HUES6 (cell line): Measurements from ENCODE around the gene SHISA4.
"Not testable (repeated sequence)": the region's sequence is repeated elsewhere in the genome, so short reads cannot be mapped to it uniquely, and the experiment has no call there.

Experiments used
- H3K27ac ChIP-seq: 2 replicates; pipeline ENCODE4 v1.7.0; 2013; ENCODE audit warnings: low read depth, mild to moderate bottlenecking, low read length, inconsistent platforms
- H3K27me3 ChIP-seq: 2 replicates; pipeline ENCODE4 v1.6.1; 2013; ENCODE audit warnings: low read length; ENCODE audit not compliant: control insufficient read depth, insufficient read depth
- H3K36me3 ChIP-seq: 2 replicates; pipeline ENCODE4 v1.6.1; 2013; ENCODE audit warnings: low read length; ENCODE audit not compliant: control insufficient read depth, insufficient read depth
- H3K4me1 ChIP-seq: 2 replicates; pipeline ENCODE4 v1.6.1; 2013; ENCODE audit warnings: low read length; ENCODE audit not compliant: control insufficient read depth, insufficient read depth
- H3K4me3 ChIP-seq: 2 replicates; pipeline ENCODE4 v1.5.1; 2013; ENCODE audit warnings: low read depth, low read length
- H3K9ac ChIP-seq: one replicate; pipeline ENCODE4 v1.6.1; 2013; ENCODE audit warnings: mild to moderate bottlenecking, low read length
- H3K9me3 ChIP-seq: 2 replicates; pipeline ENCODE4 v1.6.1; 2013; ENCODE audit warnings: low read depth, low read length; ENCODE audit not compliant: control insufficient read depth, insufficient read depth

The SHISA4 gene, protein sequence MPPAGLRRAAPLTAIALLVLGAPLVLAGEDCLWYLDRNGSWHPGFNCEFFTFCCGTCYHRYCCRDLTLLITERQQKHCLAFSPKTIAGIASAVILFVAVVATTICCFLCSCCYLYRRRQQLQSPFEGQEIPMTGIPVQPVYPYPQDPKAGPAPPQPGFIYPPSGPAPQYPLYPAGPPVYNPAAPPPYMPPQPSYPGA

DNA sequence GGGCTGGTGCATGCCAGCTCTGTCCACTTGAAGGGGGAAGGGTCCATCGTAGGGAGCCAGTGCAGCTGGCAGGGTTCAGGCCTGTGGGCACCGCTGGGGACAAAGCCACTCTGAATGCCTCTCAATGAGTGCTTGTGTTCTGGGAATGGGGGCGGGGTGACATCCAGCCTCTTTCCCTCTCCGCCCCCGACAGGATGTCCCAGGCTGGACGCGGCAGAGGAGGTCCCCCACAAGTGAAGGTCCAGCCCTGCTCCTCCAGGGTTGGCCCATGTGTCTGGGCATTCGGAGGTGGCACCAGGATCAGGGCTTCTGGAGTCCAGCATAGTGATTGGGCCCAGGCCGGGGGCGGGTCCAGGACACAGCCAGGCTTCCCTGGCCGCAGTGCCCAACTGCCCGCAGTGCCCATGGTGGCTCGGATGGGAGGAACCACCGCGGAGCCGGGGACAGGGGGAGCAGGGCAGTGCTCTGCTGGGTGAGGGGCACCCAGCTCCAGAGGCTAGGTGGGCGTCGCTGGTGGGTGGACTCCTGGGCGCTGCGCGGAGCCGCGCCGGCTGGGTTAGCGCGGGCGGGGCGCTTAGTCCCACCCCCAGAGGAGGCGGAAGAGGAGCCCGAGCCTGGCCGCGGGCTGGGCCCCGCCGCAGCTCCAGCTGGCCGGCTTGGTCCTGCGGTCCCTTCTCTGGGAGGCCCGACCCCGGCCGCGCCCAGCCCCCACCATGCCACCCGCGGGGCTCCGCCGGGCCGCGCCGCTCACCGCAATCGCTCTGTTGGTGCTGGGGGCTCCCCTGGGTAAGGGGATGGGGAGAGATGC is at the start of gene SHISA4:
Gene SHISA4 (plus strand): TSS at position 617 of the 808 bp plus-strand sequence. CDS start 97 bp downstream, at position 714.
- H3K9ac ChIP-seq = peak within 1 kb of the TSS; percentile 62
- peaks cover 22% of the 10 kb centered on the region for H3K27me3 ChIP-seq
- H3K4me3 ChIP-seq = peak within 1 kb of the TSS; percentile 82
- H3K4me1 ChIP-seq = peaks cover 20% of the 10 kb centered on the region
- no peaks in the 10 kb centered on the region for H3K9me3 ChIP-seq
- no peak within 1 kb of the TSS for H3K27ac ChIP-seq
- H3K36me3 ChIP-seq = no peaks in the 10 kb centered on the region

DNA sequence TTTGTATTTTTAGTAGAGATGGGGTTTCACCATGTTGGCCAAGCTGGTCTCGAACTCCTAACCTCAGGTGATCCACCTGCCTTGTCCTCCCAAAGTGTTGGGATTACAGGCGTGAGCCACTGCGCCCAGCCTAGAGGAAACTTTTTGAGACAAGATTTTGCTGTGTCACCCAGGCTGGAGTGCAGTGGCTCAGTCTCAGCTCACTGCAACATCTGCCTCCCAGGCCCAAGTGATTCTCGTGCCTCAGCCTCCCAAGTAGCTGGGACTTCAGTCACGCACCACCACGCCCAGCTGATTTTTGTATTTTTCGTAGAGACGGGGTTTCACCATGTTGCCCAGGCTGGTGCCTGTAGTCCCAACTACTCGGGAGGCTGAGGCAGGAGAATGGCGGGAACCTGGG is 49.6 kb upstream of the SHISA4 start:
- H3K36me3 ChIP-seq = peaks cover 30% of the 10 kb centered on the region
- not testable (repeated sequence) for H3K9ac ChIP-seq, H3K27me3 ChIP-seq, H3K9me3 ChIP-seq, H3K4me3 ChIP-seq, H3K27ac ChIP-seq
- H3K4me1 ChIP-seq = peaks cover 19% of the 10 kb centered on the region

DNA sequence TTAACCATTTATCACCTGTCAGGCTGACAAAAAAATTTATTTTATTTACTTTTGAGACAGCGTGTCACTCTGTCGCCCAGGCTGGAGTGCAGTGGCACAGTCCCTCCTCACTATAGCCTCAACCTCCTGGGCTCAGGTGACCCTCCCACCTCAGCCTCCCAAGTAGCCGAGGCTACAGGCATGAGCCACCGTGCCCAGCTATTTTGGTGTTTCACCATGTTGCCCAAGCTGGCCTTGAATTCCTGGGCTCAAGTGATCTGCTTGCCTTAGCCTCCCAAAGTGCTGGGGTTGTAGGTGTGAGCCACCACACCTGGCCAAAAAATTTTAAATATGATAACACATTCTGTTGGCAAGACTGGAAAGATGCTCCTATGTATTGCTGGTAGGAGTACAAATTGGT is 48.6 kb upstream of the SHISA4 start:
- Histone ChIP-seq H3K9ac (no peak overlapping the region), H3K27me3 (no peaks in the 10 kb centered on the region), H3K27ac (no peak overlapping the region), H3K4me1 (peaks cover 19% of the 10 kb centered on the region), H3K4me3 (no peak overlapping the region), H3K9me3 (no peaks in the 10 kb centered on the region), H3K36me3 (peaks cover 26% of the 10 kb centered on the region)

DNA sequence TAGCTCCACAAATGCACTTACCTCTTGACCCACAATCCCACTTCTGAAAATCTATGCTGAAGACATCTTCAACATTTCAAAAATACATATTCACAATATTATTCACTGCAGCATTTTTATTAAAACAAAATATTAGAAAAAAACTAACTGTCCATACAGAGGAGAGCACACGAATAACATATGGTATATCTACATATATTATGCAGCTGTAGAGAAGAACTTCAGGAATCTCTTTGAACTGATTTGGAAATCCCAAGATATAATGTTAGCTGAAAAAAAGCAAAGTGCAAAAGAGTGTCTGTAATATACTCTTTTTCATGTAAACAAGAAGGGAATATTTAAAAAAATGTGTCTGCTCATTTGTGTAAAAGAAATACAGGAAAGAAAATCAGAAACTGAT is 48.2 kb upstream of the SHISA4 start:
- H3K4me1 ChIP-seq = peaks cover 19% of the 10 kb centered on the region
- H3K27me3 ChIP-seq = no peaks in the 10 kb centered on the region
- H3K4me3 ChIP-seq = no peak overlapping the region
- H3K9me3 ChIP-seq = no peaks in the 10 kb centered on the region
- H3K9ac ChIP-seq = no peak overlapping the region
- H3K36me3 ChIP-seq = peaks cover 21% of the 10 kb centered on the region
- no peak overlapping the region for H3K27ac ChIP-seq

DNA sequence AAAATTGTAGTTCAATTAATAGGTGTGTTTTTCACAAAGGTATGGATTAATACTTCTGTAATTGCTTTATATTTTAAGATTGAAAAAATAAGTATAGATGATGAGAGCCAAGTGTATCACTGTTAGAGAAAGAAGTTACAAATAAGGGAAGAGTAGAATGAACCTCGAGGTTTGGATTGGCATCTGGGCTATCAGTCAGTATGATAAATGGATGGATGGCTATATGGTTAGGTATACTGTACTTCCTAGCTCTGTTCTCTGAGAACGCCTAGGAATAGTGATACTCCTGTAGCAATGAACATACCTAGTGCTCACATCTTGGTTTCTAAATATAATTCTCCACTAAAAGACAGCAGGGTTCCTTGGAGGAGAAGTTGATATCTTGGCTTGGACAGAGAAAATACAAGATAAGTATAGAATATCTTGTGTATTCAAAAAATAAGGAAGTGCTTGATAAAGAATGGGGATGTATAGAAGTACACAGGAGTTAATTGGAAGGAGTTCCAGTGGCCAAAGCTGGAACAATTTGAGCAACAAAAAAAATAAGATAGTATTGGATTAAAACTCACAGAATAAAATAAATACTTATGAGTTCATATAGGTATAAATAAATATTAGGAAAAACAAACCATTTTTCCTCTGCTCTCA is 47.3 kb upstream of the SHISA4 start:
- H3K27ac ChIP-seq = no peak overlapping the region
- no peak overlapping the region for H3K4me3 ChIP-seq
- H3K4me1 ChIP-seq = peaks cover 19% of the 10 kb centered on the region
- H3K27me3 ChIP-seq = no peaks in the 10 kb centered on the region
- no peak overlapping the region for H3K9ac ChIP-seq
- no peaks in the 10 kb centered on the region for H3K9me3 ChIP-seq
- H3K36me3 ChIP-seq = peaks cover 20% of the 10 kb centered on the region

DNA sequence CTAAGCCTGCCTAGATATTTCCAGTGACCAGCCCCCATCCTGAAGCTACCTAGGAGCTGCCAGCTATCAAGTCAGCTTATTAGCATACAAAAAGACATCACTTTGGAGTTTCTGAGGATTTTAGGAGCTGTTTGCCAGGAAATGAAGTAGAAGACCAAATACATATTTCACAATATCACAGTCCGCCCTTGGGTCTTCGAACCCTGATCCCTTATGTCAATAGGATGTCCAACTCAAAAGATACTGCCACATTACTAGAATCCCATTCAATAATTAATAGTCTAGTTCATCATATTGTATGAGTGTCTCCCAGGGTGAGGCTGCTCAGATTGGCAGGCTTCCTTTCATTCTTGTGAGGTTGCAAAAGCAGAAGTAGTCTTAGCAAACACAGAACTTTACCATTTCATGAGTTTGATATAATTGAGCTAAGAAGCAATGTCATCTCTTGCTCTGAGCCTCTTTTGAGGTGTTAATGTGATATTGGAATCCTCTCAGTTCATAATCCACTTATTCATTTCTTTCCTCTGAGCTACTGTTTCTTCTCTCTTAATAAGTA is 46.1 kb upstream of the SHISA4 start:
- H3K4me3 ChIP-seq = no peak overlapping the region
- H3K36me3 ChIP-seq = peaks cover 21% of the 10 kb centered on the region
- H3K27ac ChIP-seq = no peak overlapping the region
- peaks cover 19% of the 10 kb centered on the region for H3K4me1 ChIP-seq
- no peak overlapping the region for H3K9ac ChIP-seq
- no peaks in the 10 kb centered on the region for H3K27me3 ChIP-seq
- H3K9me3 ChIP-seq = no peaks in the 10 kb centered on the region

DNA sequence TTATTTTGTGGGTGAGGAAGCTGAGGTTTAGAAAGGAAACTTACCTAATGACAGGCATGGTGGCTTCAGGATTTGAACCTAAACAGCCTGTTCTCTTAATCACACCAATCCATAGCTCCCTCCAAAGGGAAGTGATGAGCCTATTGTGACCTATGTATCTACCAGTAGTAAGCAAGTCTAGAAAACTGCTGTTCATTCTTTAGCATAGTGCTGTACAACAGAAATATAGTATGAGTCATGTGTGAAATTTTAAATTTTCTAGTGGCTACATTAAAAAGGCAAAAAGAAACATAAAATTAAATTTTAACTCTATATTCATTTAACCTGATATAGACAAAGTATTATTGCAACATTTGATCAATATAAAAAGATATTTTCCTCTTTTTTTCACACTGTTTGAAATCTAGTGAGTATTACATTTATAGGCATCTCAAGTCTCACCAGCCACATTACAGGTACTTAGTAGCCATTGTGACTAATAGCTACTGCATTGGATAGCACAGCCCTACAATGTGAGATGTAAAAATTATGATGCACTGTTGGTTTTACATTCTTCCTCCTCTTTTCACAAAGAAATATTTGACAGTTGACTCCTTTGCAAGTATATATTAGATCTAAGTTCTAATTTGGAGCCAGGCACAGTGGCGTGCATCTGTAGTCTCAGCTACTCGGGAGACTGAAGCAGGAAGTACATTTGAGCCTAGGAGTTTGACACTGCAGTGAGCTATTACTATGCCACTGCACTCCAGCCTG is 43.2 kb upstream of the SHISA4 start:
- H3K4me1 ChIP-seq = peaks cover 19% of the 10 kb centered on the region
- H3K36me3 ChIP-seq = peaks cover 38% of the 10 kb centered on the region
- H3K4me3 ChIP-seq = no peak overlapping the region
- H3K27ac ChIP-seq = no peak overlapping the region
- H3K9me3 ChIP-seq = no peaks in the 10 kb centered on the region
- no peaks in the 10 kb centered on the region for H3K27me3 ChIP-seq
- no peak overlapping the region for H3K9ac ChIP-seq

DNA sequence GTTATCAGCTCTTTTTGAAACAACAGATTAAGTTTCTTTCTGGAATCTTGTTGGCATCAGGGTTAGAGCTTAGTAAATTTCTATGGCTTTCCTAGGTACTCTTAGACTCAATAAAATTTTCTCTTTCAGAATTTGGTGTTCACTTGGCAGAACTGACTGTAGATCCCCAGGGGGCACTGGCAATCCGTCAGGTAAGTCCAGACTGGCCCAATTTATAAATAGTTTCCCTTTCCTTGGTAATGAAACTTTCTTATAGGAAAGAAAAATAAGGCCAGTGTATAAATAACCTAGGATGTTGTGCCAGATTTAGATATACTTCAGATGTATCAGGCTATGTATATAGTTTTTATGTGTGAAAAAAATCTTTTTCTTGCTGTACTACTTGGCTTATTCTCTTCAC is 41.5 kb upstream of the SHISA4 start:
- no peak overlapping the region for H3K4me3 ChIP-seq
- no peak overlapping the region for H3K9ac ChIP-seq
- no peaks in the 10 kb centered on the region for H3K27me3 ChIP-seq
- H3K27ac ChIP-seq = no peak overlapping the region
- H3K4me1 ChIP-seq = peaks cover 7% of the 10 kb centered on the region; the same call in 1 of the 2 replicates
- peaks cover 54% of the 10 kb centered on the region for H3K36me3 ChIP-seq
- H3K9me3 ChIP-seq = no peaks in the 10 kb centered on the region

DNA sequence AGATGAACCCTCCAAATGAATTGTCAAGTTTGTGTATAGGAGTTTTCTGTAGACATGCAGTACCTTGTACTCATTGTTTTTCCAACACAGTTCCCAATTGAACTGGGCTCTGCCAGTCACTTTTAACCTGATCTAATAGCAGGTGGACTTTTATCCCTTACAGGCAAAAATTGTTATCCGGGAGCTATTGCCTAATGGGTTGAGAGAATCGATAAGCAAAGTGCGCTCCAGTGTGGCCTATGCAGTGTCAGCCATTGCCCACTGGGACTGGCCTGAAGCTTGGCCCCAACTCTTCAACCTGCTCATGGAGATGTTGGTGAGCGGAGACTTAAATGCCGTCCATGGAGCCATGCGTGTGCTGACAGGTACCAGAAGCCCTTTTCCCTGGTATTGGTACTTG is 40.5 kb upstream of the SHISA4 start:
- Histone ChIP-seq H3K4me1 (no peaks in the 10 kb centered on the region), H3K9me3 (no peaks in the 10 kb centered on the region), H3K27me3 (no peaks in the 10 kb centered on the region), H3K27ac (no peak overlapping the region), H3K36me3 (peaks cover 65% of the 10 kb centered on the region), H3K4me3 (no peak overlapping the region), H3K9ac (no peak overlapping the region)

DNA sequence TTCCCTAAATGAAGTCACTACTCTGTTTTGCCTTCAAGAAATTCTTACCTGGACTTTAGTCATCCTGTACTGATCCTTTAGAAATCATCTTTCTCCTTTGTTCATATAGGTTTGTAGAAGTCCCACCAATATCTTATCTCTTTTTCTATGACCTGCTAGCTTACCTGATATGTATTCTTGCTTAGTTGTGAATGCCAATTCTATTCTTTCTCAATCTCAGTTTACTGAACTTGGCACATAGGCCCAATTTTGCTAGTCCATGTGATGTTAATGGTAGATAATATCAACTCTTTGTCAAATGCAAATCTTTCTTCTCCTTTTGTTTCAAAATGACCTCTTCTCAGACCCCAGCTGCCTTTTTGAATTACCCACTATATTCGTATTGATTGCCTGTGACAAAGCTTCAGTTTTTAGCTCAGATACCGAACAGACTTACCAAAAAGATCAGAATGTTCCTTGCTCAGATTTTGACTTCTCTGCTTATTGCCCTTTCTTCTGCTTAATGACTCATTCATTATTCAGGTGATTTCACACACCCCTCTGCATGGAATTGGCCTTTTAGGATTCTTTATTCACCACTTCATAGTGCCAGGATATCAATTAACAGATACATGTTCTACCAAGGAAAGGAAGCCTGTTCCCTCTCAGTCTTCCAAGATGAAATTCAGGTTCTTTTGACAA is 39.2 kb upstream of the SHISA4 start:
- Histone ChIP-seq H3K4me1 (no peaks in the 10 kb centered on the region), H3K27ac (no peak overlapping the region), H3K27me3 (no peaks in the 10 kb centered on the region), H3K4me3 (no peak overlapping the region), H3K9me3 (no peaks in the 10 kb centered on the region), H3K9ac (no peak overlapping the region), H3K36me3 (peaks cover 78% of the 10 kb centered on the region)
